ENCODE results near the gene ATXN7L1.

The ATXN7L1 gene

DNA sequence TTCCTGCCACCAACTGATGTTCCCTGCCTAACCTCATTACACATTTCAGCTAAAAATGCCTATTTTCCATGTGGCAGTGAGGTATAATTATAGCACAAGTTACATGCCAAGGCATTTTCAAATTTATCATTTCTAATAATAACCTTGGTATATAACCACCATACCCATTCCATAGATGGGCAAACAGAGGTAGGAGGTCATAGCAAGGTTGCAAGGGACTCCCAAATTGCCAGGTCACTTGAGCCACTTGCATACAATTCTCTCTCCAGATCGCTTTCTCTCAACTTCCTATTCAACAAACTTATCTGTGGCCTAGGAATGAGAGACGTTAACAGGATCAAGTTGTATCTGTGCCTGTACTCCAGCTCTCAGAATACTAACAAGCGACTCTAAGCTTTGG is 108.3 kb downstream of the ATXN7L1 start:
- in situ Hi-C loops (cut with HindIII; ENCODE audit: low sequenced_read_pairs): no loop called here
- no peak for DNase-seq (ENCODE audit: low read depth, low spot score)
- TF ChIP-seq, protein P1, sequence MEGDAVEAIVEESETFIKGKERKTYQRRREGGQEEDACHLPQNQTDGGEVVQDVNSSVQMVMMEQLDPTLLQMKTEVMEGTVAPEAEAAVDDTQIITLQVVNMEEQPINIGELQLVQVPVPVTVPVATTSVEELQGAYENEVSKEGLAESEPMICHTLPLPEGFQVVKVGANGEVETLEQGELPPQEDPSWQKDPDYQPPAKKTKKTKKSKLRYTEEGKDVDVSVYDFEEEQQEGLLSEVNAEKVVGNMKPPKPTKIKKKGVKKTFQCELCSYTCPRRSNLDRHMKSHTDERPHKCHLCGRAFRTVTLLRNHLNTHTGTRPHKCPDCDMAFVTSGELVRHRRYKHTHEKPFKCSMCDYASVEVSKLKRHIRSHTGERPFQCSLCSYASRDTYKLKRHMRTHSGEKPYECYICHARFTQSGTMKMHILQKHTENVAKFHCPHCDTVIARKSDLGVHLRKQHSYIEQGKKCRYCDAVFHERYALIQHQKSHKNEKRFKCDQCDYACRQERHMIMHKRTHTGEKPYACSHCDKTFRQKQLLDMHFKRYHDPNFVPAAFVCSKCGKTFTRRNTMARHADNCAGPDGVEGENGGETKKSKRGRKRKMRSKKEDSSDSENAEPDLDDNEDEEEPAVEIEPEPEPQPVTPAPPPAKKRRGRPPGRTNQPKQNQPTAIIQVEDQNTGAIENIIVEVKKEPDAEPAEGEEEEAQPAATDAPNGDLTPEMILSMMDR (IDR thresholded peaks at IDR 0.05; ENCODE audit: low read depth, low read length): no peak
- H3K4me3 ChIP-seq (ENCODE audit: low read depth, low read length): no peak overlapping the region

GRCh38 chr7:105766421-105767073 is 109.9 kb downstream of the ATXN7L1 start:
- no peak for DNase-seq (ENCODE audit: low read depth, low spot score)
- TF ChIP-seq, protein P1 (IDR thresholded peaks at IDR 0.05; ENCODE audit: low read depth, low read length): no peak
- no peak overlapping the region for H3K4me3 ChIP-seq (ENCODE audit: low read depth, low read length)
- in situ Hi-C loops (cut with HindIII; ENCODE audit: low sequenced_read_pairs): no loop called here

DNA sequence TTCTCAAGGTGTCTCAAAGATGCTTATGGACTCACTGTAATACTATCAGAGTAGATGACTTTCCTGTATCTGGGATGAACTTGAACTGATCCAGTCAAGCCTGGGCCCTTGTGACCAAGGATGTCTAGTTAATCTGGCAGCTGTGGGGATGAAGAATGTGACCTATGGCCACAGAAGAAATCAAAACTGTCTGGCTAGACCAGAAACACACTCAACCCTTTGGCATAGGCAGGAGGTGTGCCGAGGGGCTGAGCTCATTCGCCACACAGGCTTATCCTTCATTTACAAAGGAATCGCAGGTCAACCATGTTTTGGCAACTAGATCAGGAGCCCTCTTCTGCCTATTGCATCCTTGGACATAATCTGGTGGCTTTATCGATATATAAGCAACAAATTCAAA is 110.6 kb downstream of the ATXN7L1 start:
- DNase-seq (ENCODE audit: low read depth, low spot score): no peak
- TF ChIP-seq, protein P1 (IDR thresholded peaks at IDR 0.05; ENCODE audit: low read depth, low read length): no peak
- no peak overlapping the region for H3K4me3 ChIP-seq (ENCODE audit: low read depth, low read length)
- in situ Hi-C loops (cut with HindIII; ENCODE audit: low sequenced_read_pairs): no loop called here

- in situ Hi-C loops (cut with HindIII; ENCODE audit: low sequenced_read_pairs): no loop called here
- TF ChIP-seq, protein P1 (IDR thresholded peaks at IDR 0.05; ENCODE audit: low read depth, low read length): no peak
- H3K4me3 ChIP-seq (ENCODE audit: low read depth, low read length): no peak overlapping the region
- no peak for DNase-seq (ENCODE audit: low read depth, low spot score)
Observed at GRCh38 chr7:105764506-105764905, 111.9 kb downstream of the ATXN7L1 start.

DNA sequence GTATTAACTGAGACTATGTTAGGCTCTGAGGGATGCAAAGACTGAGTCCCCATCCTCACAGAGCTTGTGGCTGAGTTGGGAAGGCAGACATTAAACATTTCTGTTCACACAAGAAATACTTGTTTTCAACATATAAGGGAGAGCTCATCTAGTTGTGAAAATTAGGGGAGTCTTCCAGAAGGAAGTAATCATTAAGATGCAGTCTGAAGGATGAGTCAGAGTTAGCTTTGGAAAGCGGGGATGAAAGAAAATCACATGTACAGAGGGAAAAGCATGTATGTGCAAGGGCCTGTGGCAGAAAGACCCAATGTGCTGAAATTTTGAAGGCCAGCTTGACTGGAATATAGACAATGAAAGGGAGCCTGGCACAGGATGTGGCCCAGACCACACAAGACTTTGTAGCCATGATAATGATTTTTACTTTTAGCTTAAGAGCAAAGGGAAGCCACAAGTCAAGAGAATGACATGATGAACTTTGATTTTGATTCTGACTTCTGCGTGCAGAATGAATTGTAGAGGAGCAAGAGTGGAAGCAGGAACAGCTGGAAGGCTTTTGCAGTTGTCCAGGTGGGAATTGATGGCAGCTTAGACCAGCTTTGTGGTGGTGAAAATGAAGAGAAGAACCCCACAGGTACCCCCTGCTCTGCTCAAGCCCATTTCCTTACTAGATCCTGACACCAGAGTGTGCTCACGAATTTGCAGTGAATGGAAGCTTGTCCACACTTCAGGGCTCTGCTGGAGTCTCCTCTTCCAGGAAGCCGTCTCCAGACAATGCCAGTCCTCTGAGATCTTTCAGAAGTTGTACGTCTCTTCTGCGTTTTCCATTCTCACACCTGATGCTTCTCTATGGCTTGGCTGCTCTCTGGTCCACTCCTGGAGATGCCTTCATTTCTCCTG is 115.6 kb downstream of the ATXN7L1 start:
- TF ChIP-seq, protein P1 (IDR thresholded peaks at IDR 0.05; ENCODE audit: low read depth, low read length): no peak
- no peak for DNase-seq (ENCODE audit: low read depth, low spot score)
- H3K4me3 ChIP-seq (ENCODE audit: low read depth, low read length): no peak overlapping the region

GRCh38 chr7:105759670-105760550 is 116.5 kb downstream of the ATXN7L1 start:
- H3K4me3 ChIP-seq (ENCODE audit: low read depth, low read length): no peak overlapping the region
- peak; percentile 74 for DNase-seq (ENCODE audit: low read depth, low spot score)
- in situ Hi-C loops (cut with HindIII; ENCODE audit: low sequenced_read_pairs): no loop called here
- TF ChIP-seq, protein P1 (IDR thresholded peaks at IDR 0.05; ENCODE audit: low read depth, low read length): peak; percentile 52

More for the DNA sequence above, 115.6 kb downstream of the ATXN7L1 start:
- in situ Hi-C loops (cut with HindIII; ENCODE audit: low sequenced_read_pairs): no loop called here

Measured in astrocyte of the spinal cord (primary cell).